NCI-H128 (cell line): ENCODE measurements around the gene PEX11B.
A peak's percentile ranks its signal among the peaks of the same experiment; 100 is the strongest.

Source experiments
- DNase-seq: peaks from one replicate; lab custom pipeline; 2025; ENCODE audit not compliant: unreplicated experiment; lab: John Stamatoyannopoulos, UW

Gene PEX11B

GRCh38 chr1:145918144-145918991 lies at the start of gene PEX11B:
Gene PEX11B, minus strand, starts transcription at chr1:145918717. Its CDS starts 29 bp downstream, at chr1:145918688.
- DNase-seq: peak; percentile 87

DNA sequence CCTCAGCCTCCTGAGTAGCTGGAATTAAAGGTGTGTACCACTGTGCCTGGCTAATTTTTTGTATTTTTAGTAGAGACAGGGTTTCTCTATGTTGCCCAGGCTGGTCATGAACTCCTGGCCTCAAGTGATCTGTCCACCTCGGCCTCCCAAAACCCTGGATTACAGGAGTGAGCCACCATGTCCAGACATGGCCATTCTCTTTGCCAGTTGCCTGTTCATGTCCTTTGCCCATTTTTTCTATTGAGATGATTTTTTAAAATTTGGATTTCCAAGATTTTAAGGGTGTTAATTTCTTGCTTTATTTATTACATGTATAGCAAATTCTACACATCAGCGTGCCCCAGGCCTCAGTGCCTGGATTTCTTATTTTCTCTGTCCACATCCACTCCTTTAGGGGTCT lies 48.8 kb upstream of the PEX11B start:
- DNase-seq: no peak

GRCh38 chr1:145965119-145965744 lies 46.7 kb upstream of the PEX11B start:
- DNase-seq: no peak

GRCh38 chr1:145964328-145965118 lies 46.0 kb upstream of the PEX11B start, which contains the start of the genes ANKRD34A and POLR3GL:
Gene ANKRD34A, minus strand, starts transcription at chr1:145964575. Its CDS starts 2,816 bp downstream, at chr1:145961759.
Gene POLR3GL, plus strand, starts transcription at chr1:145964690. Its CDS starts 10,176 bp downstream, at chr1:145974866.
- DNase-seq: peak; percentile 90

DNA sequence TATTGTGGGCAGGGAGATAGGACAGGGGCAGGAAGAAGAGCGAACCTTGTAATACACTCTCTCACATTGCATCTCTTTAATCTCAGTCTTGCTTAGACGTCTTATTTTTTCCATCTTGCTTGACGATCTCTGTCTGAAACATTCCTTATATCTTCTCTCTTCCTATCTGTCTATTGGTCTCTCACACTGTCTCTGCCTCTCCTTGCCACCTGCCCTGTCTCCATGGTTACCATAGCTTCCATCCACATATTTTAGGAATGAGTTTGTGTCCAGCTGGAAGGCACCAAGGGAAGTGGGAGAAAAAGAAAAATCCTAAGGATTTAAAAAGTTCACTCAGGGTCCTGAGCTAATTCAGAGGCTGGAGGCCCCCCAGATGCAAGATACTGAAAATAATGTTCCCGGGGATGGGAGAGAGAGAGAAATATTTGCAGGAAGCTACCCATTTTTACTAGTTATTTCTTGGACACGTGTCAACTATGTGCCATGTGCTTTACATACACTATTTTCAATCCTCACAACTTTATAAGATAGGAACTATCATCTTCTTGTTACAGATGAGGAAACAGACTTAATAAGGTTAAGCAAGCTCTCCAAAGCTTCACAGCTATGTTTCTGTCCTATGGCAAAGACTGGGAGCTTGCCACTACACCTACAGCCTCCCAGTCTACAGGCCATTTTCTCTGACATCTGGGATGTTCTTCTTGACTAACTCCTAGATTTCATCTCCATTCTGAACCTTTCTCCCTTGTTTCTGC lies 44.9 kb upstream of the PEX11B start:
- DNase-seq: no peak

DNA sequence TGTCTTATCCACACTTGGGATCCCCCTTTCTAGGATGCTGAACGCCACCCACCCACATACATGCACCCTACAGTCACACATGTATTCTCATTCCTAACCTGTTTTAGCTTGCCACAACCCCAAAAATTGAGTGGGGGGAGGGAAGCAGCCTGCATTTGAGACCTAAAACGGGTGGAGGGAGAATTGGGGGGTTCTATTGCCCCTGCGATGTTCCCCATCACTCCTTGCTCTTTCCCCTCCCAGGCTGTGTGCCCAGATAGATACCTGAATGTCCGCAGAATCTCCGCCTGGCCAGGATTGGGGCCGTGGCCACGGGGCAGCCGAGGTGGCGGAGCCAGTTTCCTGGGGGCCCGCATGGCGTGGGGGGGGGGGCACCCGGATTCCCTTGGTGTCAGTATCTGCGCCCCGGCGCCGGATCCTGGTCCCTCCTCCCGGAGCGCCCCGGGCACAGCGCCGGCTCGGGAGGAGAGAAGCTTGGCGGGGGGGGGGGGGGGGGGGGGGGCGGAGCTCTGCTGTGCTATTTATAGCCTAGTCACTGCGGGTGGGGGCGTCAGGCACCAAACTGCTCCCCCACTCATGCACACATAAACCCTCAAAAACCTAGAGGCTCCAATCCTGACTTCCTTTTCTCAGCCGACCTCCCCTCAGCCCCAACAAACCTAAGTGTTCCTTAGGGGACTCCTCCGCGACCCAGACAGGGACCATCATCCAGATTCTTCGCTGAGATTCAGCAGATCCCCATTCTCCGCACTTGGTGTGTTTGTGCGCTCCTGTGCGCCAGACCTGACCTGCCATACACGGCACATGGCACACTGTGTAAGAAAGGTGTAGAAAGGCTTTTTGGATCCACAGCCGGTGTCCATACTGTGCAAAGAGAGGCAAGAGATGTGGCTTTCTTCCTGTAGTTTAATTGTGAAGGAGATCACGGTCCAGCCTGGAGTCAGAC lies 43.9 kb upstream of the PEX11B start:
- DNase-seq: no peak

GRCh38 chr1:145961425-145962156 lies 43.1 kb upstream of the PEX11B start:
- DNase-seq: no peak

DNA sequence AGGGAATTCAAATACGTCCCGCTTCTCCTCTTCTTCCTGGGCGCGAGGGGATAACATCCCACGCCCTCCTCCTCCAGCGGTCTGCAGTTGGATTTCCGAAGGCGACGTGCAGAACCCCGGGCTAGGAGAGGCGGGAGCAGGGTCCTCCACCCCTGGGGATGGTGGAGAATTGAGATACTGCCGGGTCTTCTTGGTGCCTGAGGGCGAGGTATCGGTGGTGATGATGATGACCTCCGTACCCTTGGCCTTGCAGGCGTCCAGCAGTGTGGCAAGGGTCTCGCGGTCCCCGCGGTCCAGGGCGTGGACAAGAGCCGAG lies 42.5 kb upstream of the PEX11B start:
- DNase-seq: no peak

DNA sequence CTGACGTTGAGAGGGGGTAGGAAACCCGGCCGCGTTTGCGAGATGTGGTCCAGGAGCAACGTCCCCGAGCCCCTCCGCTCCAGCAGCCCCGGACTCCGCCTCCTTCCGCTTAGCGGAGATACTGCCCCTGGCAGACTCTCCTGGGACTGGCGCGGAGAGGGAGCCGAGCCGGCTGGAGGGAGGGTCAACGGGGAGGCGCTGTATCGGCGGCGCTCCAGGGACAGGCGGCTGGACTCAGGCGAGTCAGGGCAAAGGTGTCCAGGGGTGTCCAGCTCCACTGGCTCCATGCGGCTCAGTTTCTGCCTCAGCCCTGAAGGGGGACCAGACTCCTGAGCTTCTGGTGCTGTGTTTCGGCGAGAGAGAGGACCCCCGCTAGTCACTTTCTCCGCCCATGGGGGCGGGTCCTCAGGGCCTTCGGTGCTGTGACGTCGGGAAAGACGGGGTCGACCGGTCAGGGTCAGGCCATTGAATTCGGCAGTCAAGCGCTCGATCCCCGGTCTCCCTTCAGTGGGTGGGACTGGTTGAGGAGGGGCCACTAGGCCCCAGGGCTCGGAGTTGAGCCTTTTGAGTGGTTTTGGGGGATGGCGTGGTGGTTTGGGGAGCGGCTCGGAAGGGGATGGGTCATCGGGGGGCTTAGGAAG lies 42.1 kb upstream of the PEX11B start:
- peak; percentile 55 for DNase-seq

DNA sequence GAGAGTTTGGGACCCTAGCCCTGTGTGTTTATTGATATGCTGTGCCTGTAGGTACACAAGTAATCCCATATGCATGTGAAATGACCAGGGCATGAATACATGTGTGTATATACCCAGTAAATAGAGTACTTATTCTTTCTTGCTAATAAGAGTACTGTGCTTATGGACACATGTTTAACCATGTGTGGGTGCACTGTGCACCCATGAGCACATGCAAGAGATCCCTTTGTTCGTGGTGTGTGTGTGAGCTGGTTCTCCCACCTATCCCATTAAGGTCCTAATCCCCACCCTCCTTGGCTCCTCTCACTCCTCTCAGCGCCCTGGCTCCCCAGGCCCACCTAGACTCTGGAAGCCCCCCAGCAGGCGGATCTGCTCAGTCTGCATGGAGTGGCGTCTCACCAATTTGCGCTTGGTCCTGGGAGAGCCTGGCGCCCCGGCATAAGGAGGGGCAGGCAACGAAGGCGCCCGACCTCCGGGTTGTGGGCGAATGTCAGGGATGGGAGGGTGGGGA lies 41.5 kb upstream of the PEX11B start:
- DNase-seq: no peak

GRCh38 chr1:145959333-145959732 lies 40.8 kb upstream of the PEX11B start:
- no peak for DNase-seq

GRCh38 chr1:145958734-145959133 lies 40.2 kb upstream of the PEX11B start:
- DNase-seq: no peak

DNA sequence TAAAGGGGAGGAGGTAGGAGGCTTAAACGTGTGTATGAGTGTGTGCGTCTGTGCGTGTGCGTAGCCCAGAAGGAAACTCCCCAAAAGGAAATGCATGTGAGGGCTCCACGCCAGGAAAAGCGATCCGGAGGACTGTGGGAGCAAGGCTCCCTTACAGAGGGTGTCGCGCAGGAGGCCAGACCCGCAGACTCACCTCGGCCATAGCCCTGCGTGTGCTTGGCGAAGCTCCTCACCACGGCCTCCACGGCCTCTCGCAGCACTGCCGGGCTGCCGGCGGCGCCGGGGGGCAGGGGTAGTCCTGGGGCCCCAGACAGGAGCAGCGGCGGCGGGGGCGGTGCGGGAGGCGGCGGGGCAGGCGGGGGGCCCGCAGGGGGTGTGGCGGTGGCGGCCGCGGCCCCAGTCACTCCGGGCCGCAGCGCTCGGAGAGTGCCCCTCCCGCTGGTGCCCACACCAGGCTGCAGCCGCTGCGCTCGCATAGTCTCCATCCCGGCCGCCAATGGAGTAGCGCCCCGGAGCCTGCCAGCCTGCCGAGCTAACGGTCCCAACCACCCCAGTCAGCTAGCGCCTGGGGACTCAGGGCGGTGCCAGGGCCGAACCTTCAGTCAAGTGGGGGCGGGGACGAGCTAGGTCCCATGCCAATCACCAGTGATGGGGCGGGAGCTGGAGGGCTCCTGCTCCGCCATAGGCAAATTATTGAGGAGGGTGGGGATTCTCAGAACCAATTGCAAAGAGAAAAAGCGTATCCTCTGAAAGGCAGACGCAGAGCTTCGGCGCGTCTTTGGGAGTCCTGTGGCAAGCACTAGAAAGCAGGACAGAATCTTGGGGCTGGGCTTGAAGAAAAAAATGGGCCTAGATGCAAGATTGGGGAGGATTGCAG lies 39.2 kb upstream of the PEX11B start, which contains the start of gene LIX1L:
TSS of gene LIX1L (minus strand) at position 575 of the 877 bp plus-strand sequence. CDS start at position 485, 90 bp downstream.
- peak; percentile 95 for DNase-seq

GRCh38 chr1:145956781-145957442 lies 38.4 kb upstream of the PEX11B start:
- DNase-seq: no peak

DNA sequence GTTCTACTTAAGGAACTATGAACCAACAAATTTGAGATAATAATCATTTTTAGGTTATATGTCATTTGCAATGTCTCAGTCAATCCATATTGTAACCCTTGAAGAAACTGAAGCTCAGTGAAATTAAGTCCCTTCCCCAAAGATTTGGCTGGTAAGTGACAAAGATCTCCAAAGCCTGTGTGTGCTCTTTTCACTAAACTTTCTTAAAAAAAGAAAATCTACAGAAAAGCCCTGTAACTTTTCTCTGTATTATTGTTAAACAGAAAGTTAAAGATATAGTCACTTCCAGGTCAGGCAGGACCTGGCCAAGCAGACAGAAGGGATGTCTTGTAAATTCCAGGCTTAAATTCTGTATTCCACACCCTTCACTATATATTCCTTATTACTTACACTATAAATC lies 37.8 kb upstream of the PEX11B start:
- DNase-seq: no peak

GRCh38 chr1:145955436-145955835 lies 36.9 kb upstream of the PEX11B start:
- no peak for DNase-seq

DNA sequence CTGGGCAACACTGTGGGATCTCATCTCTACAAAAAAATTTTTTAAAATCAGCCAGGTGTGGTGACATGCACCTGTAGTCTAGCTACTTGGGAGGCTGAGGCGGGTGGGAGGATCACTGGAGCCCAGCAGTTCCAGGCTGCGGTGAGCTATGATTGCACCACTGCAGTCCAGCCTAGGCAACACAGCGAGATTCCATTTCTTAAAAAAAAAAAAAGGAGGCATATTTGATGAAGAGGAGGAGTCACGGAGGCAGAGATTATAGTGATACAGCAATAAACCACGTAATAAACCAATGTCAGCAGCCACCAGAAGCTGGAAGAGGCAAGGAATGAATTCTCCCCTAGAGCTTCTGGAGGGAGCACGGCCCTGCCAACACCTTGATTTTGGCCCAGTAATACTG lies 35.3 kb upstream of the PEX11B start:
- no peak for DNase-seq
